Mucosa of stomach (tissue), 1 donor: ENCODE data around the gene ADRB2.

ENCODE experiments used
- H3K27me3 ChIP-seq: one replicate; pipeline ENCODE4 v1.7.0; 2013; ENCODE audit warnings: mild to moderate bottlenecking, low read length; ENCODE audit not compliant: control insufficient read depth, insufficient read depth
- H3K36me3 ChIP-seq: one replicate; pipeline ENCODE4 v1.7.0; 2013; ENCODE audit warnings: low read length; ENCODE audit not compliant: control insufficient read depth, insufficient read depth
- H3K4me1 ChIP-seq: one replicate; pipeline ENCODE4 v1.7.0; 2013; ENCODE audit warnings: mild to moderate bottlenecking, low read length; ENCODE audit not compliant: control insufficient read depth, insufficient read depth
- H3K4me3 ChIP-seq: one replicate; pipeline ENCODE4 v1.7.0; 2013; ENCODE audit warnings: low read length
- H3K9ac ChIP-seq: one replicate; pipeline ENCODE4 v1.7.0; 2013; ENCODE audit warnings: mild to moderate bottlenecking, low read length, moderate library complexity
- H3K9me3 ChIP-seq: one replicate; pipeline ENCODE4 v1.7.0; 2013; ENCODE audit warnings: mild to moderate bottlenecking, low read length, moderate library complexity; ENCODE audit not compliant: control insufficient read depth
- donor health status: Pancreatic carcinoma.

The ADRB2 gene

DNA sequence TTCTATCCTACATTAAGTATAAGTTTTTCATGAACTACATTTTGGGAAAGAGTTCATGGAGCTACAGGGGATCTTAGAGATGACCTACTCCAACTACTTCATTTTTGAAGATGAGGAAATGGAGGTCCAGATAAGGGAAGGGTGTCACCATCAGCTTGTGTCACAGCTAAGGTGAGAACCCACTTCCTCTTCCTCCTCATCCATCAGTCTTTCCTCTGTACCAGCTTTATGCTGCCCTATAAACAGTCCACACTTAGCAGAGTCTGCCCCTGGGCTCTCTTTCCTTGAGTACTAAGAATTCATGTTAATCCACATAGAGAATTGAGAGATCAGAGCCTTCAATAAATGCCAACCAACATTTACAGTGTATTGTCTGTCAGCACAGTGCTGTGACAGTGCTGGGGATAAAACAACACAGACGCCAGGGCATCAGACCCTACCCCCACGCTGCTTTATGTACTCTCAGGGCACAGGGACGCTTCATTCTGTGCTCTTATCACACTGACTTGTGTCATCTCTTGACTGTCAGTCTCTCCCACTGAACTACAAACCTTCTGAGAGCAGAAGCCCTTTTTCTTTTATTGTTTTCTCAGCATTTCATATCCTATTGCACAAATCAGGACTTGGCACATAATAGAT lies 22.1 kb downstream of the ADRB2 start:
- Histone ChIP-seq H3K4me3 (no peak overlapping the region), H3K4me1 (peaks cover 24% of the 10 kb centered on the region), H3K9ac (no peak overlapping the region), H3K27me3 (no peaks in the 10 kb centered on the region), H3K9me3 (no peaks in the 10 kb centered on the region), H3K36me3 (no peaks in the 10 kb centered on the region)

DNA sequence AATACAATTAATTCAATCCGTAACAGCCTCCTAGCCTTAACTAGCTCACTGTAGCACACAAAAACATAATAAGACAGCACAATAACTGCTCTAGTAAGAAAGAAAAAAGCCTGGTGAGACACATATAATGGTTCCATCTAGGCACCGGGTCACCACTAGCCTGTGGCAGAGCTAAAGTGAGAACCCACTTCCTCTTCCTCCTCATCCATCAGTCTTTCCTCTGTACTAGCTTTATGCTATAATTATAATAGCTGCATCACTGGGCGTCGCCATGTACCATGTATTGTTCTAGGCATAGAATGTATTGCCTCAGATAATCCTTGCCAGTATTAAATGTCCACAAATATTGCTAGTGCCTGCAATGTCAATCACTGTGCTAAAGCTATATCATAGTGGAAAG lies 23.1 kb downstream of the ADRB2 start:
- H3K4me1 ChIP-seq, result peaks cover 24% of the 10 kb centered on the region
- H3K4me3 ChIP-seq, result no peak overlapping the region
- no peaks in the 10 kb centered on the region for H3K36me3 ChIP-seq
- no peaks in the 10 kb centered on the region for H3K9me3 ChIP-seq
- no peak overlapping the region for H3K9ac ChIP-seq
- H3K27me3 ChIP-seq, result no peaks in the 10 kb centered on the region

GRCh38 chr5:148850836-148851235 lies 24.4 kb downstream of the ADRB2 start:
- Histone ChIP-seq H3K4me1 (peaks cover 22% of the 10 kb centered on the region), H3K9me3 (no peaks in the 10 kb centered on the region), H3K36me3 (no peaks in the 10 kb centered on the region), H3K4me3 (no peak overlapping the region), H3K9ac (no peak overlapping the region), H3K27me3 (no peaks in the 10 kb centered on the region)

- H3K36me3 ChIP-seq, result no peaks in the 10 kb centered on the region
Measured at GRCh38 chr5:148853868-148854267, 27.5 kb downstream of the ADRB2 start.

GRCh38 chr5:148855249-148856008 lies 29.0 kb downstream of the ADRB2 start:
- no peaks in the 10 kb centered on the region for H3K9me3 ChIP-seq
- no peak overlapping the region for H3K9ac ChIP-seq
- H3K27me3 ChIP-seq, result no peaks in the 10 kb centered on the region
- no peak overlapping the region for H3K4me3 ChIP-seq
- no peaks in the 10 kb centered on the region for H3K36me3 ChIP-seq
- H3K4me1 ChIP-seq, result peaks cover 17% of the 10 kb centered on the region

More at GRCh38 chr5:148853868-148854267, 27.5 kb downstream of the ADRB2 start:
- Histone ChIP-seq H3K4me3 (no peak overlapping the region), H3K27me3 (no peaks in the 10 kb centered on the region), H3K9ac (no peak overlapping the region), H3K4me1 (peaks cover 21% of the 10 kb centered on the region), H3K9me3 (no peaks in the 10 kb centered on the region)

- H3K9me3 ChIP-seq, result no peaks in the 10 kb centered on the region
Measured at GRCh38 chr5:148856009-148856367, 29.6 kb downstream of the ADRB2 start.

GRCh38 chr5:148856424-148856823 lies 30.0 kb downstream of the ADRB2 start:
- Histone ChIP-seq H3K4me3 (no peak overlapping the region), H3K9me3 (no peaks in the 10 kb centered on the region), H3K4me1 (peaks cover 7% of the 10 kb centered on the region), H3K9ac (no peak overlapping the region), H3K36me3 (no peaks in the 10 kb centered on the region), H3K27me3 (no peaks in the 10 kb centered on the region)

More at GRCh38 chr5:148856009-148856367, 29.6 kb downstream of the ADRB2 start:
- Histone ChIP-seq H3K4me3 (no peak overlapping the region), H3K27me3 (no peaks in the 10 kb centered on the region), H3K9ac (no peak overlapping the region), H3K4me1 (peaks cover 12% of the 10 kb centered on the region), H3K36me3 (no peaks in the 10 kb centered on the region)

DNA sequence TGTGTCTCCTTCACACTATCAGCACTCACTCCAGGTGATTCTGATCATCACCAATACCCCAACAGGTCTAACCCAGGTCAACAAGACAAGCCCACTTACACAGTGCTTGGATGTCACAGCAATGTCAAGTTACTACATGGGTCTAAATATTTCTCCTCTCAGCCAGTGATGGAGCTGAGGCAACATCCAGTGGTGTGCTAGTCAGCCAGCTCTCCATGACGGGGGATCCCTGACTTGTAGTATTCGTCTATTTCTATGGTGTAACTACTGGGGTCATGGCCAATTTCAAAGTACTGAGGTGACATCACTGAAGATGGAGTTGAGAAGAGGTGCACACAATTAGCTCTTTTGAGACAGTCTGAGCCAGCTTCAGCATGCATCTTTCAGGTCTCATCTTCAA lies 31.1 kb downstream of the ADRB2 start:
- no peaks in the 10 kb centered on the region for H3K27me3 ChIP-seq
- peaks cover 6% of the 10 kb centered on the region for H3K4me1 ChIP-seq
- no peaks in the 10 kb centered on the region for H3K9me3 ChIP-seq

DNA sequence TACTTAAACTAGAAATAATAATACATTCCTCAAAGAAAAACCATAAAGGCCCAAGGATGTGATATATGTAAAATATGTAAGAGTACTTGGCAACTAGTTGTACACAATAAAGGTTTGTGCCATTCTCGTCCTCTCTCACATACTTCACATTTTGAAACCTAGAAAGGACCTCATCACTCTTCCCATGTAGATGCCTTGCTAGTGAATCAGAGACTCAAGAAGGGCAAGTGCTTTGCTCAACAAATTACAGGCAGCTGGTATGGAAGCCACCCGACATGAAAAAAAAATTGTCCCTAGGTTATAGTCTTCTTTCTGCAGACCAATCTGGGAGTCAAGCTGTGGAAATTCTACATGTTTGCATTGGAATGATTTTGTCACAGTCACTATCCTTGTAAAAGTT lies 31.7 kb downstream of the ADRB2 start:
- Histone ChIP-seq H3K4me1 (peaks cover 6% of the 10 kb centered on the region), H3K27me3 (no peaks in the 10 kb centered on the region), H3K9ac (no peak overlapping the region), H3K36me3 (no peaks in the 10 kb centered on the region), H3K9me3 (no peaks in the 10 kb centered on the region), H3K4me3 (no peak overlapping the region)

More for the DNA sequence above, 31.1 kb downstream of the ADRB2 start:
- no peaks in the 10 kb centered on the region for H3K36me3 ChIP-seq
- H3K4me3 ChIP-seq, result no peak overlapping the region
- no peak overlapping the region for H3K9ac ChIP-seq

- Histone ChIP-seq H3K4me3 (no peak overlapping the region), H3K36me3 (no peaks in the 10 kb centered on the region), H3K4me1 (peaks cover 6% of the 10 kb centered on the region), H3K9ac (no peak overlapping the region), H3K9me3 (no peaks in the 10 kb centered on the region), H3K27me3 (no peaks in the 10 kb centered on the region)
Measured at GRCh38 chr5:148858547-148858946, 32.1 kb downstream of the ADRB2 start.

DNA sequence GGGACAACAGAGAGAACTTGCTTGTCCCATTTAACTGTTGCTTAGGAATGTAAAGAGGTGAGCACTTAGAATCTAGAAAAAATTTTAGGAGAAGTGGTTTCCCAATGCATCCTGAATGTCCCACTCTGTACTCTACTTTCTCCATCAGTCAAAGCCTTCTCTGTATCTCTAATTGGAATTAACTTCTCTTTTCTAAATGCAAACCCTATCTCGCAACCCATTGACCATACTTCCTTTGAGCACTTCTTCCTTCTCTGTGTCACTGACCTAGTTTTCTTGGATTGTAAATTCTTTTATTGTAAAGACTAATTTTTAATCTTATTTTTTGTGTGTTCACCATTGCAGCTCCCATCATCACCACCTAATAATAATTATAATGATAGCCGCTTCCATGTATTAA lies 33.3 kb downstream of the ADRB2 start:
- Histone ChIP-seq H3K9me3 (no peaks in the 10 kb centered on the region), H3K4me3 (no peak overlapping the region), H3K27me3 (no peaks in the 10 kb centered on the region), H3K36me3 (no peaks in the 10 kb centered on the region), H3K4me1 (peaks cover 6% of the 10 kb centered on the region), H3K9ac (no peak overlapping the region)

DNA sequence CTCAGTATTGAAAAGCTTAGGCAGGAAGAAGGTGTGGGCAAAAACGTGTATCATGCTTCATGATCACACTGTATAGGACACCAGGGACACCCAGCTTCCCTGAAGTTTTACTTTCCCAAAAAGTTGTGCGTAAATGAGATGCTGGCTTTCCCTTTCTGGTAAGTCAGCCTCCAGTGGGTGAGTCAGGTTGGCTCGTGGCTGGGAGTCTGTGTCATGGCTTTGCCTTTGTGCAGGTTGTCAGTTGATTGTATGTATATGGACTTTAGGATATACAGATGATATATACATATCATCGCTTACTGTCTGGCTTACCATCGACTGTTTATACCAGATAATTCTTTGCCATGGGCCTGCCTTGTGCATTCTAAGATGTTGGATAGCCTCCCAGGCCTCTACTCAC lies 34.2 kb downstream of the ADRB2 start:
- Histone ChIP-seq H3K36me3 (no peaks in the 10 kb centered on the region), H3K4me1 (peaks cover 6% of the 10 kb centered on the region), H3K27me3 (no peaks in the 10 kb centered on the region), H3K9ac (no peak overlapping the region), H3K4me3 (no peak overlapping the region), H3K9me3 (no peaks in the 10 kb centered on the region)
